IPS DF 6.9 (cell line): ENCODE measurements around the gene NRP2.

Experiments used
- DNase-seq: peaks from one replicate; pipeline ENCODE4 v3.0.0-alpha.2; 2013; ENCODE audit warnings: low read depth, low spot score
- H3K27ac ChIP-seq: one replicate; pipeline ENCODE4 v1.5.1; 2013; ENCODE audit warnings: low read length, control low read depth
- H3K27me3 ChIP-seq: 2 replicates; pipeline ENCODE4 v1.6.1; 2013; ENCODE audit warnings: mild to moderate bottlenecking, low read length; ENCODE audit not compliant: control insufficient read depth, insufficient read depth
- H3K36me3 ChIP-seq: 2 replicates; pipeline ENCODE4 v1.6.1; 2013; ENCODE audit warnings: low read length; ENCODE audit not compliant: control insufficient read depth, insufficient read depth
- H3K4me1 ChIP-seq: 2 replicates; pipeline ENCODE4 v1.6.1; 2013; ENCODE audit warnings: low read length; ENCODE audit not compliant: control insufficient read depth, insufficient read depth
- H3K4me3 ChIP-seq: 2 replicates; pipeline ENCODE4 v1.5.1; 2013; ENCODE audit warnings: mild to moderate bottlenecking, low read length
- H3K9me3 ChIP-seq: 2 replicates; pipeline ENCODE4 v1.6.1; 2013; ENCODE audit warnings: low read length, inconsistent platforms; ENCODE audit not compliant: control insufficient read depth, insufficient read depth
- WGBS: extraction: QIAGEN DNeasy Blood & Tissue Kit; methylation state at CpG from one replicate; pipeline ENCODE4 v1.1.7; 2013; ENCODE audit warnings: mixed read lengths, missing lambda C conversion rate; ENCODE audit not compliant: insufficient read length, insufficient coverage; 5-methylcytosine and 5-hydroxymethylcytosine counted together

Gene NRP2

GRCh38 chr2:205700331-205701132 is 18.2 kb downstream of the NRP2 start:
- peaks cover 13% of the 10 kb centered on the region for H3K4me1 ChIP-seq
- no CpG with 5 or more reads among the region's 12 CpGs for WGBS
- no peak overlapping the region for H3K27ac ChIP-seq

GRCh38 chr2:205701509-205701908 is 19.2 kb downstream of the NRP2 start:
- no peak for DNase-seq
- H3K27ac ChIP-seq: no peak overlapping the region
- peaks cover 3% of the 10 kb centered on the region; the same call in 1 of the 2 replicates for H3K36me3 ChIP-seq
- H3K4me3 ChIP-seq: no peak overlapping the region
- peaks cover 7% of the 10 kb centered on the region for H3K4me1 ChIP-seq
- H3K27me3 ChIP-seq: no peaks in the 10 kb centered on the region
- WGBS: no CpG with 5 or more reads among the region's 1 CpG
- no peaks in the 10 kb centered on the region for H3K9me3 ChIP-seq

More at GRCh38 chr2:205700331-205701132, 18.2 kb downstream of the NRP2 start:
- no peaks in the 10 kb centered on the region for H3K9me3 ChIP-seq
- H3K4me3 ChIP-seq: no peak overlapping the region
- H3K27me3 ChIP-seq: no peaks in the 10 kb centered on the region
- no peak for DNase-seq
- H3K36me3 ChIP-seq: peaks cover 3% of the 10 kb centered on the region; the same call in 1 of the 2 replicates

DNA sequence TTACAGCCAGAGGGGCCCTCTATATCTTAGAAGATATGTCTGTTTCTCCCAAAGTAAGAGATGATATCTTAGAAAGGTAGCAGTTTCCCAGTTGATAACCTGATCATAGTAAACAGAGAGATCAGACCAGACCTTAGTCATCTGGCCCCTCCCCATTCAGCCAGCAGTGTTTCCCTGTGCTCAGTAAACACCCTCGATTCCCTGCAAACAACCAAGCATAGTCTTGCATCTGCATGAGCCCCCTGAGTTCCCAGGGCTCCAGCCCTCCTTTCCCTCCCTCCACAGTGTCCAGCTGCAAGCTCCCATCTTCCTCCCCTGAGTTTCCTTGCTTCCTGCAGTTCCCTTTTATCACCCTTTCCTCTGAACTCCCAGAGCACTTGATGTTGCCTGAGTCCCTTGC is 20.3 kb downstream of the NRP2 start:
- Histone ChIP-seq H3K27me3 (no peaks in the 10 kb centered on the region), H3K36me3 (peaks cover 1% of the 10 kb centered on the region; the same call in 1 of the 2 replicates), H3K27ac (no peak overlapping the region), H3K9me3 (no peaks in the 10 kb centered on the region), H3K4me1 (peaks cover 6% of the 10 kb centered on the region), H3K4me3 (no peak overlapping the region)
- no peak for DNase-seq
- no CpG with 5 or more reads among the region's 1 CpG for WGBS

DNA sequence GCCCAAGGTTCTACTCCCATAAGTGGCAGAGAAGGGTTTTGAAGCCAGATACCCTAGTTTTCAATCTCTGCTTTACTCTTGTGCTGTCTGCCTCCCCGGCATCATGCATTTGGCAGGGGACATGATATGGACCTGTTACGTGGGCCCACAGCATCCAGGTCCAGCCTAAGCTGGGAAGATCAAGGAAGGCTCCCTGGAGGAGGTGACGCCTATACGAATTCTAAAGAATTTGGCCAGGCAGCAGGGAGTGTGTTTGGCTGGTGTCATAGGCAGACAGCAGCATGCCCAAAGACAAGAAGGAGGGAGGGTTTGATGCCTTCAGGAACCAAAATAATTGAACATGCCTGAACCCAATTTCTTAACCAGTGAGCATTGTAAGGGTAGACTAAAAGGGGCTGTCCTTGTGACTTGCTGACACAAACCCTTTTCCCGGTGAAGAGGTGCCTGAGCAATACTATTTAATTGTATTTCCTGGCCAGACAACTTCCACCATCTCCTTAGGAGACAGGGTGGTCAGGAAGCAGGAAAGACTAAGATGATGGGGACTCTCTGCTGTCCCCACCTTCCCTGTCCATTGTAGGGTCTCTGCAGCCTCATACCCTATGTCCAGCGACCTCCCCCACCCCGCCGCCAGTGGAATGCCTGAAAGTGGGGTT is 21.3 kb downstream of the NRP2 start:
- no peaks in the 10 kb centered on the region for H3K9me3 ChIP-seq
- no peaks in the 10 kb centered on the region for H3K27me3 ChIP-seq
- no CpG with 5 or more reads among the region's 8 CpGs for WGBS
- DNase-seq: no peak
- no peak overlapping the region for H3K4me3 ChIP-seq
- no peaks in the 10 kb centered on the region for H3K36me3 ChIP-seq
- peaks cover 5% of the 10 kb centered on the region for H3K4me1 ChIP-seq
- H3K27ac ChIP-seq: no peak overlapping the region

DNA sequence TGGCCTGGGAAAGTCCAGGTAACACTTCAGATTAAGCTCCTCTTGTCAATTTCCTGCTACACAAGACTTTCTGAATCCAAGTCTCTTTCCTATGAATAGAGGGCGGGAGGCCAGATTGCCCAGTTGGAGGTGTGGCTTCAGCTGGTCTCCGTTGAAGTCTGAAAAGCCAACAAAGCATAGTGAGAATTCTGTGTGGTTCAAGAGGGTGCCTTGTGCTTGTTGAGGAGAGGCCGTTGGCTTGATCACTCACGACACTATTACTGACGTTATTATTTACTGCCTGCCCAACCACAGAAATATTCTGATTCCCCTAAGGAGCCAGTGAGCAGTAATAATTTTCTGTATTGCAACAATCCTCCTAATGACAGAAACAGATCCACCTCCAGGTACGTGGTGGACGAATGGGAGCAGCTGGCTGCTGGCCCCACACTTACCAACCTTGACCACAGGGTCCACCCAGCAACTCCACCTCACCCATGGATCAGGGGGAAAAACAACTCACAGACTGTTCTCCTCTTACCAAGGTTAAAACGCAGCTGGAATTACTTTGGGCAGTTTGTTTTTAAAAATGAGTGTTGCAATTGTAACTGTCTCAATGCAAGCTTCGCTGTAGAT is 21.9 kb downstream of the NRP2 start:
- DNase-seq: no peak
- Histone ChIP-seq H3K27me3 (no peaks in the 10 kb centered on the region), H3K9me3 (no peaks in the 10 kb centered on the region), H3K27ac (no peak overlapping the region), H3K36me3 (no peaks in the 10 kb centered on the region), H3K4me1 (peaks cover 5% of the 10 kb centered on the region), H3K4me3 (no peak overlapping the region)
- no CpG with 5 or more reads among the region's 9 CpGs for WGBS

- H3K36me3 ChIP-seq: no peaks in the 10 kb centered on the region
- peaks cover 3% of the 10 kb centered on the region; the same call in 1 of the 2 replicates for H3K4me1 ChIP-seq
- H3K27ac ChIP-seq: no peak overlapping the region
- H3K9me3 ChIP-seq: no peaks in the 10 kb centered on the region
- WGBS: no CpG with 5 or more reads among the region's 16 CpGs
- no peak overlapping the region for H3K4me3 ChIP-seq
- DNase-seq: no peak
- H3K27me3 ChIP-seq: no peaks in the 10 kb centered on the region
These were observed 23.4 kb downstream of the NRP2 start for GRCh38 chr2:205705511-205706349.

- H3K4me3 ChIP-seq: no peak overlapping the region
- no peaks in the 10 kb centered on the region for H3K36me3 ChIP-seq
- DNase-seq: no peak
- H3K9me3 ChIP-seq: no peaks in the 10 kb centered on the region
- H3K4me1 ChIP-seq: peaks cover 3% of the 10 kb centered on the region; the same call in 1 of the 2 replicates
- no peak overlapping the region for H3K27ac ChIP-seq
- H3K27me3 ChIP-seq: no peaks in the 10 kb centered on the region
- WGBS: no CpG with 5 or more reads among the region's 10 CpGs
These were observed 24.6 kb downstream of the NRP2 start for GRCh38 chr2:205706769-205707381.

DNA sequence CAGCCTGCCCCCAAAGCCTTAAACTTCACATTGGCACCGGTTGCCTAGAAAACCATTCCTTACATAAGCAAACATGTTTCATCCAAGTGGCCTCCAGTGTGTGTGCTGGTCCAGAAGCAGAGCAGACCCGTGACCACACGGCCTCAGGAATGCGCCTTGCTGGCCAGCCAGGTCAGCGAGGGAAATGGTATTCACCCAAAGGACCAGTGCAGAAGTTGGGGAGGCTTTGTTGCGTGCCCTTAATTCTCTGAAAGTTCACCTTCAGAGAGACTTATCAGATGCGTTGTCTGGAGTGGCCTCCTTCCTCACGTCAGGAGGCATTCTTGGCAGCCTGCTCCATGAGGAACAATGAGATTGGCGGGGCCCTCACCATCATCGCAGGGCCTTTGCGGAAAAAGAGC is 25.9 kb downstream of the NRP2 start:
- no peak for DNase-seq

DNA sequence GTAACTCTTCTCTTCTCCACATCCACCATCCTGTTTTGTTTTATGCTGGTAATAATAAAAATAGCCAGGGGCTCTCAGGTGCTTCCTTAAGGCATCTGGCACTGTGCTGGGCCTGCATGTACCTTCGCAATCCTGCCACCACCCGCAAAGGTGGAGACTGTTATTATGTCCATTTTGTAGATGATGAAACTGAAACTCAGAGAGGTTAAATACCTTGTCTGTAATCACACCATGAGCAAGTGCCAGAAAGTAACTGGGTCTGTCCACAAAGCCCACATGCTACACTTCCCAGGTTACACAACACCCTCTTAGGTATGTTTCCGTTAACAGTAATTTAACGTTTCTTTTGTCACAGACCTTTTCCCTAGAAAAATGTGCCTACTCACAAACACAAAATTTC is 27.0 kb downstream of the NRP2 start:
- peaks cover 2% of the 10 kb centered on the region; the same call in 1 of the 2 replicates for H3K4me1 ChIP-seq
- WGBS: no CpG with 5 or more reads among the region's 4 CpGs
- no peak overlapping the region for H3K4me3 ChIP-seq
- no peak for DNase-seq
- H3K9me3 ChIP-seq: no peaks in the 10 kb centered on the region
- H3K27me3 ChIP-seq: no peaks in the 10 kb centered on the region
- H3K36me3 ChIP-seq: no peaks in the 10 kb centered on the region
- H3K27ac ChIP-seq: no peak overlapping the region

More for the DNA sequence above, 25.9 kb downstream of the NRP2 start:
- Histone ChIP-seq H3K27ac (no peak overlapping the region), H3K4me3 (no peak overlapping the region), H3K27me3 (no peaks in the 10 kb centered on the region), H3K36me3 (no peaks in the 10 kb centered on the region), H3K9me3 (no peaks in the 10 kb centered on the region), H3K4me1 (peaks cover 3% of the 10 kb centered on the region; the same call in 1 of the 2 replicates)
- WGBS: no CpG with 5 or more reads among the region's 11 CpGs
